Thyroid gland (tissue), 4 donors: Measurements from ENCODE around the gene KIF12. TPM values are rescaled to one million over a fixed set of nuclear protein-coding genes. Genes with fewer than 3 reads are reported as not detected.

ENCODE experiments used
- DNase-seq, 2 donors: peaks; one replicate each; pipeline ENCODE4 v3.0.0-alpha.2; 2019
- H3K27ac ChIP-seq, 3 donors: fragments of 200-600 bp; sonication (generic); 1 replicate in 2 of 3; 2 replicates in 1 of 3; pipeline ENCODE4 v1.5.1; 2016 to 2019; ENCODE audit warnings: mild to moderate bottlenecking in 1 of 3, moderate library complexity in 1 of 3
- H3K27me3 ChIP-seq: fragments of 200-600 bp; sonication (generic); one replicate; pipeline ENCODE4 v1.5.1; 2019
- H3K36me3 ChIP-seq, 2 donors: fragments of 200-600 bp; sonication (generic); one replicate each; pipeline ENCODE4 v1.5.1; 2016 to 2019
- H3K4me1 ChIP-seq, 2 donors: fragments of 200-600 bp; sonication (generic); one replicate each; pipeline ENCODE4 v1.5.1; 2017 to 2019
- H3K4me3 ChIP-seq, 3 donors: fragments of 200-600 bp; sonication (generic); replicated peaks in 1 of 3; 1 replicate in 2 of 3; 2 replicates in 1 of 3; pipeline ENCODE4 v1.5.1; 2016; ENCODE audit warnings: mild to moderate bottlenecking in 1 of 3
- H3K9me3 ChIP-seq: fragments of 200-600 bp; sonication (generic); one replicate; pipeline ENCODE4 v1.5.1; 2017
- CTCF ChIP-seq, 6 experiments: fragments of 200-600 bp in 3 of 6; fragments of 450-650 bp in 3 of 6; sonication (generic) in 3 of 6; IDR thresholded peaks; one replicate each; pipeline ENCODE4 v1.5.1; 2016 to 2019; ENCODE audit warnings: antibody characterized with exemption in 6 of 6, mild to moderate bottlenecking in 2 of 6, inconsistent platforms in 1 of 6, moderate library complexity in 1 of 6
- POLR2A ChIP-seq, 2 donors: fragments of 450-650 bp; IDR thresholded peaks; one replicate each; pipeline ENCODE4 v1.6.1; 2017; ENCODE audit warnings: antibody characterized with exemption in 2 of 2, mild to moderate bottlenecking in 2 of 2, moderate library complexity in 1 of 2
- WGBS, 2 donors: methylation state at CpG; one replicate each; pipeline ENCODE4 v1.1.5; 2017; 5-methylcytosine and 5-hydroxymethylcytosine counted together
- intact Hi-C: fragments of 100-400 bp; cut with DNase I; formaldehyde crosslinking; loops from one replicate; pipeline ENCODE4 v1.15.1; 2023
- total RNA-seq, 4 donors: library from RNA; depleted of rRNA; stranded (reverse); fragments of >200 nt; gene quantifications; one replicate each; pipeline ENCODE4 v1.2.3, GENCODE V29; 2016

The KIF12 gene
- total RNA-seq, 4 donors from 2014 or later, result 13.4 to 56.0 (median 31.7) TPM

GRCh38 chr9:114115654-114116125 lies 16.6 kb upstream of the KIF12 start:
- no peaks in the 10 kb centered on the region for H3K36me3 ChIP-seq
- no peaks in the 10 kb centered on the region for H3K27me3 ChIP-seq
- no peak for TF ChIP-seq CTCF (IDR thresholded peaks at IDR 0.05)
- TF ChIP-seq POLR2A (IDR thresholded peaks at IDR 0.05), result no peak
- WGBS, 2 donors, result 34 to 39% methylated on average over 9 of the region's 9 CpGs
- H3K9me3 ChIP-seq, result no peaks in the 10 kb centered on the region
- peaks cover 19 to 49% of the 10 kb centered on the region in 2 donors for H3K4me1 ChIP-seq
- H3K27ac ChIP-seq, result peak overlapping the region in 2 of 3 donors; percentile 59 to 67
- no peak for DNase-seq
- H3K4me3 ChIP-seq, result no peak overlapping the region
- intact Hi-C loops, result no loop called here

- TF ChIP-seq CTCF (IDR thresholded peaks at IDR 0.05) (no peak), POLR2A (IDR thresholded peaks at IDR 0.05) (no peak)
- no peaks in the 10 kb centered on the region for H3K36me3 ChIP-seq
- H3K4me3 ChIP-seq, result no peak overlapping the region
- no peak for DNase-seq
- 58 to 62% methylated on average over 2 of the region's 2 CpGs for WGBS, 2 donors
- no peaks in the 10 kb centered on the region for H3K27me3 ChIP-seq
- no peak overlapping the region for H3K27ac ChIP-seq
- peaks cover 19 to 48% of the 10 kb centered on the region in 2 donors for H3K4me1 ChIP-seq
- no peaks in the 10 kb centered on the region for H3K9me3 ChIP-seq
- intact Hi-C loops, result no loop called here
These were observed 15.3 kb upstream of the KIF12 start for GRCh38 chr9:114114364-114114763.

- no peak overlapping the region for H3K4me3 ChIP-seq
- no peaks in the 10 kb centered on the region for H3K27me3 ChIP-seq
- 20 to 22% methylated on average over 8 to 10 of the region's 10 CpGs for WGBS, 2 donors
- intact Hi-C loops, result no loop called here
- peak; percentile 86 to 88 for DNase-seq
- peak overlapping the region in 1 of 3 donors; percentile 15 for H3K27ac ChIP-seq
- H3K4me1 ChIP-seq, result peaks cover 17 to 38% of the 10 kb centered on the region in 2 donors
- TF ChIP-seq CTCF (IDR thresholded peaks at IDR 0.05) (no peak), POLR2A (IDR thresholded peaks at IDR 0.05) (no peak)
- no peaks in the 10 kb centered on the region for H3K36me3 ChIP-seq
- H3K9me3 ChIP-seq, result no peaks in the 10 kb centered on the region
These were observed 13.9 kb upstream of the KIF12 start for GRCh38 chr9:114112778-114113584.

- DNase-seq, result no peak
- peak overlapping the region in 1 of 3 donors; percentile 15 for H3K27ac ChIP-seq
- 60 to 87% methylated on average over 1 of the region's 1 CpG for whole genome bisulfite sequencing, 2 donors
- peaks cover 10 to 31% of the 10 kb centered on the region in 2 donors for H3K4me1 ChIP-seq
- no peaks in the 10 kb centered on the region for H3K27me3 ChIP-seq
- intact Hi-C loops, result no loop called here
- no peaks in the 10 kb centered on the region for H3K9me3 ChIP-seq
- TF ChIP-seq CTCF (IDR thresholded peaks at IDR 0.05), result no peak
- no peak for TF ChIP-seq POLR2A (IDR thresholded peaks at IDR 0.05)
- H3K36me3 ChIP-seq, result no peaks in the 10 kb centered on the region
- no peak overlapping the region for H3K4me3 ChIP-seq
These were observed 13.2 kb upstream of the KIF12 start for GRCh38 chr9:114112325-114112724.

GRCh38 chr9:114110180-114110579 lies 11.1 kb upstream of the KIF12 start:
- Histone ChIP-seq H3K9me3 (no peaks in the 10 kb centered on the region), H3K27me3 (no peaks in the 10 kb centered on the region), H3K4me1 (peaks cover under 1 to 16% of the 10 kb centered on the region in 2 donors), H3K4me3 (no peak overlapping the region), H3K36me3 (no peaks in the 10 kb centered on the region), H3K27ac (no peak overlapping the region)
- intact Hi-C loops, result no loop called here
- 81 to 95% methylated on average over 2 of the region's 2 CpGs for WGBS, 2 donors
- TF ChIP-seq POLR2A (IDR thresholded peaks at IDR 0.05), result no peak
- no peak for TF ChIP-seq CTCF (IDR thresholded peaks at IDR 0.05)
- no peak for DNase-seq
